IMR-90 (cell line): Measurements from ENCODE around the gene GALM. TPM values are rescaled to one million over a fixed set of nuclear protein-coding genes. Genes with fewer than 3 reads are reported as not detected.

Experiments
- ATAC-seq: fragments of 200-7000 bp; cut with Tn5 transposase; 2 replicates; pipeline ENCODE4 v1.9.1; 2020; ENCODE audit warnings: low read depth, mild to moderate bottlenecking, moderate library complexity
- BruUV-seq: library from RNA; stranded (reverse); fragments of 400-500 nt; replicated peaks from 2 replicates; lab custom pipeline; 2021; lab: Mats Ljungman, UMichigan
- CTCF ChIA-PET: fragments of 300-600 bp; formaldehyde crosslinking; extraction: SDS; loops from one replicate; lab custom pipeline; 2021; ENCODE audit warnings: antibody characterized with exemption; lab: Yijun Ruan, JAX
- POLR2A ChIA-PET: fragments of 300-600 bp; sonication (Branson Sonifier 250); formaldehyde crosslinking; loops from one replicate; lab custom pipeline; 2022; ENCODE audit warnings: antibody characterized with exemption; ENCODE audit not compliant: unreplicated experiment; lab: Charles Lee
- DNase-seq: peaks from one replicate; pipeline ENCODE4 v3.0.0; 2013
- H2AFZ ChIP-seq: replicated peaks from 2 replicates; pipeline ENCODE3; 2013; ENCODE audit warnings: low read length, mild to moderate bottlenecking; ENCODE audit not compliant: poor library complexity
- H2AK5ac ChIP-seq: 2 replicates; pipeline ENCODE4 v1.6.1; 2013; ENCODE audit warnings: low read depth, low read length, inconsistent platforms
- H2AK9ac ChIP-seq: replicated peaks from 2 replicates; pipeline ENCODE3; 2013; ENCODE audit warnings: mild to moderate bottlenecking, low read depth, low read length, moderate library complexity; ENCODE audit not compliant: poor library complexity
- H2BK120ac ChIP-seq: 2 replicates; pipeline ENCODE4 v1.6.1; 2013; ENCODE audit warnings: low read depth, low read length, inconsistent platforms
- H2BK15ac ChIP-seq: 3 replicates; pipeline ENCODE4 v1.6.1; 2013; ENCODE audit warnings: low read depth, low read length, inconsistent platforms
- H2BK20ac ChIP-seq: 2 replicates; pipeline ENCODE4 v1.6.1; 2013; ENCODE audit warnings: low read depth, mild to moderate bottlenecking, inconsistent platforms, low read length, moderate library complexity
- H2BK5ac ChIP-seq: 2 replicates; pipeline ENCODE4 v1.6.1; 2013; ENCODE audit warnings: mild to moderate bottlenecking, low read depth, low read length, inconsistent platforms; ENCODE audit not compliant: poor library complexity, severe bottlenecking
- H3K14ac ChIP-seq: replicated peaks from 2 replicates; pipeline ENCODE4 v1.6.1; 2013; ENCODE audit warnings: low read depth, low read length, inconsistent platforms
- H3K18ac ChIP-seq: 2 replicates; pipeline ENCODE4 v1.6.1; 2013; ENCODE audit warnings: low read depth, low read length, control low read depth
- H3K23ac ChIP-seq: 2 replicates; pipeline ENCODE4 v1.6.1; 2013; ENCODE audit warnings: low read depth, low read length, inconsistent platforms
- H3K27ac ChIP-seq: 2 replicates; pipeline ENCODE4 v1.5.1; 2013; ENCODE audit warnings: mild to moderate bottlenecking, control low read depth, low read length; ENCODE audit not compliant: insufficient read depth
- H3K27me3 ChIP-seq: 2 replicates; pipeline ENCODE4 v1.6.1; 2013; ENCODE audit warnings: low read length; ENCODE audit not compliant: control insufficient read depth, insufficient read depth
- H3K36me3 ChIP-seq: 2 replicates; pipeline ENCODE4 v1.6.1; 2013; ENCODE audit warnings: low read length, mixed read lengths; ENCODE audit not compliant: control insufficient read depth, insufficient read depth
- H3K4ac ChIP-seq: 2 replicates; pipeline ENCODE4 v1.6.1; 2013; ENCODE audit warnings: low read depth, low read length, inconsistent platforms
- H3K4me1 ChIP-seq: 2 replicates; pipeline ENCODE4 v1.6.1; 2013; ENCODE audit warnings: low read length, mixed read lengths; ENCODE audit not compliant: control insufficient read depth, insufficient read depth
- H3K4me2 ChIP-seq: 2 replicates; pipeline ENCODE4 v1.6.1; 2013; ENCODE audit warnings: low read depth, mild to moderate bottlenecking, control low read depth, low read length, moderate library complexity
- H3K4me3 ChIP-seq: 2 replicates; pipeline ENCODE4 v1.5.1; 2013; ENCODE audit warnings: low read depth, mild to moderate bottlenecking, control low read depth, low read length, moderate library complexity; ENCODE audit not compliant: insufficient read depth
- H3K56ac ChIP-seq: 2 replicates; pipeline ENCODE4 v1.6.1; 2013; ENCODE audit warnings: low read length, inconsistent platforms; ENCODE audit not compliant: insufficient read depth; ENCODE audit errors: extremely low read depth
- H3K79me1 ChIP-seq, 2 experiments: 2 replicates each; pipeline ENCODE4 v1.6.1; 2013; ENCODE audit warnings: low read length in 2 of 2, inconsistent platforms in 1 of 2, low read depth in 1 of 2
- H3K9ac ChIP-seq: 2 replicates; pipeline ENCODE4 v1.6.1; 2013; ENCODE audit warnings: low read depth, low read length, control low read depth
- H3K9me1 ChIP-seq: 2 replicates; pipeline ENCODE4 v1.6.1; 2013; ENCODE audit warnings: low read length, inconsistent platforms; ENCODE audit not compliant: insufficient read depth
- H3K9me3 ChIP-seq: 2 replicates; pipeline ENCODE4 v1.6.1; 2013; ENCODE audit warnings: low read length; ENCODE audit not compliant: control insufficient read depth, insufficient read depth
- H4K20me1 ChIP-seq: 2 replicates; pipeline ENCODE4 v1.6.1; 2013; ENCODE audit warnings: low read length, inconsistent platforms; ENCODE audit not compliant: insufficient read depth
- H4K5ac ChIP-seq: 2 replicates; pipeline ENCODE4 v1.6.1; 2013; ENCODE audit warnings: mild to moderate bottlenecking, low read depth, low read length, control low read depth
- H4K8ac ChIP-seq, 2 experiments: 2 replicates each; pipeline ENCODE4 v1.6.1; 2013; ENCODE audit warnings: low read depth in 2 of 2, low read length in 2 of 2, control low read depth in 1 of 2, inconsistent platforms in 1 of 2
- H4K91ac ChIP-seq: 2 replicates; pipeline ENCODE4 v1.6.1; 2013; ENCODE audit warnings: low read depth, low read length, inconsistent platforms; ENCODE audit not compliant: insufficient read depth
- CEBPB ChIP-seq: IDR thresholded peaks from 2 replicates; pipeline ENCODE4 v1.6.1; 2012; ENCODE audit warnings: low read depth, low read length, improper control_type of control experiment
- FOS ChIP-seq: fragments of 150-350 bp; IDR thresholded peaks from 2 replicates; pipeline ENCODE4 v1.6.1; 2016; ENCODE audit warnings: low read depth, low read length
- MXI1 ChIP-seq: IDR thresholded peaks from 2 replicates; pipeline ENCODE4 v1.6.1; 2012; ENCODE audit warnings: low read depth, mild to moderate bottlenecking, low read length, moderate library complexity, borderline replicate concordance
- POLR2A ChIP-seq: IDR thresholded peaks from 2 replicates; pipeline ENCODE4 v1.6.1; 2012; ENCODE audit warnings: mild to moderate bottlenecking, low read depth, low read length
- RAD21 ChIP-seq: IDR thresholded peaks from 2 replicates; pipeline ENCODE4 v1.6.1; 2012; ENCODE audit warnings: low read length, improper control_type of control experiment
- RCOR1 ChIP-seq: IDR thresholded peaks from 2 replicates; pipeline ENCODE4 v1.6.1; 2012; ENCODE audit warnings: mild to moderate bottlenecking, low read length, improper control_type of control experiment; ENCODE audit not compliant: insufficient replicate concordance
- WGBS, 2 experiments: methylation state at CpG; one replicate each; pipeline versions ENCODE4 v1.1.5 to v1.1.7; 2013; ENCODE audit warnings: missing lambda C conversion rate in 2 of 2; ENCODE audit not compliant: insufficient read length in 1 of 2; ENCODE audit errors: extremely low coverage in 2 of 2; 5-methylcytosine and 5-hydroxymethylcytosine counted together
- dilution Hi-C: fragments of 300-500 bp; cut with HindIII; formaldehyde crosslinking; loops from one replicate; pipeline ENCODE4 v1.14.3; 2018; ENCODE audit warnings: low sequenced_read_pairs; ENCODE audit not compliant: unreplicated experiment
- in situ Hi-C: fragments of 300-500 bp; cut with MboI; formaldehyde crosslinking; loops from 3 replicates; pipeline ENCODE4 v1.14.3; 2019; ENCODE audit warnings: low sequenced_read_pairs, inconsistent platforms, mixed read lengths
- intact Hi-C: fragments of 100-400 bp; cut with micrococcal nuclease; formaldehyde crosslinking; loops from 2 replicates; pipeline ENCODE4 v1.10.0; 2022
- polyA plus RNA-seq, 3 experiments: library from polyadenylated mRNA; depleted of rRNA; stranded (reverse); fragments of >200 nt; gene quantifications; 2 replicates each; pipeline ENCODE4 v1.2.3, GENCODE V29; 2012; ENCODE audit warnings: low replicate concordance in 1 of 3
- total RNA-seq: library from RNA; depleted of rRNA; stranded (reverse); fragments of >200 nt; gene quantifications from 2 replicates; pipeline ENCODE4 v1.2.3, GENCODE V29; 2012
- TF ChIP-seq, protein P1 (sequence below): fragments of 150-350 bp; IDR thresholded peaks from 2 replicates; pipeline ENCODE4 v1.6.1; 2017; ENCODE audit warnings: mild to moderate bottlenecking, antibody characterized with exemption, low read length, low read depth
- TF ChIP-seq, protein P2 (sequence below): fragments of 150-350 bp; IDR thresholded peaks from 2 replicates; pipeline ENCODE4 v1.6.1; 2016; ENCODE audit warnings: low read depth, mild to moderate bottlenecking, low read length, moderate library complexity, borderline replicate concordance

GALM gene
- total and polyA plus RNA-seq, 2 of the 4 experiments (the other 2 are of a cell fraction): 12.1 to 24.2 TPM

DNA sequence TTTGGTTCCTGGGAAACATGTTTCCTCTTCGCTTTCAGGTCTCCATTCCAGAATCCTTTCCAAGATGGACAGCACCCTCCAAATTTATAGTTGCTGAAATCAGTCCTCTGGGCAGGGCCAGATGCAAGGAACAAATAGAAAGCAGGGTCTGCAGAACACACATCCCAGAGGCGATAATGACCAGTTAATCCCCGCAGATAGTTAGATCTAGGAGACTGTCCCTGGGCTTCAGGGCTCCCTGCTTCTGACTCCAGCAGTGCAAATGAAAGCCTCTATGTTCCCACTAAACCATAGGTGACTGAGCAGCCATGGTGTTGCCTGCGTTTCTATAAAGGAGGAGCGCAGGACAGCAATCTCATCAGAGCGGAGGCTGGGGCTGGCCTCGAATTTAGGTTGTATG, 46.5 kb downstream of the GALM start:
- Histone ChIP-seq H2BK15ac (no peak overlapping the region), H3K4me1 (peaks cover 7% of the 10 kb centered on the region), H4K91ac (no peak overlapping the region), H3K9me1 (0 out of 2 replicates have a peak, but pooled peaks cover 9% of the 10 kb centered on the region), H2BK5ac (no peak overlapping the region), H4K5ac (no peak overlapping the region), H2AK9ac (no peak overlapping the region), H4K8ac (no peak overlapping the region), H3K14ac (no peak overlapping the region), H3K9me3 (no peaks in the 10 kb centered on the region), H3K56ac (no peak overlapping the region), H3K4ac (no peak overlapping the region), H3K4me3 (no peak overlapping the region), H3K23ac (no peak overlapping the region), H2AK5ac (no peak overlapping the region), H3K27me3 (no peaks in the 10 kb centered on the region), H4K20me1 (no peaks in the 10 kb centered on the region), H3K18ac (no peak overlapping the region), H3K36me3 (no peaks in the 10 kb centered on the region), H2BK120ac (no peak overlapping the region), H3K9ac (no peak overlapping the region), H3K79me1 (0 out of 4 replicates have a peak, but pooled peaks cover 0 to under 1% of the 10 kb centered on the region in 2 experiments), H3K27ac (no peak overlapping the region), H2BK20ac (no peak overlapping the region), H2AFZ (no peak overlapping the region), H3K4me2 (no peak overlapping the region)
- BruUV-seq: no TSS peak
- dilution Hi-C loops (no loop called here), in situ Hi-C loops (no loop called here), intact Hi-C loops (no loop called here)
- no CpG with 5 or more reads among the region's 7 CpGs for whole genome bisulfite sequencing, 2 experiments
- ChIA-PET CTCF (no interaction called here), POLR2A (no interaction called here)
- DNase-seq (no peak), ATAC-seq (no peak)
- TF ChIP-seq, protein P1, sequence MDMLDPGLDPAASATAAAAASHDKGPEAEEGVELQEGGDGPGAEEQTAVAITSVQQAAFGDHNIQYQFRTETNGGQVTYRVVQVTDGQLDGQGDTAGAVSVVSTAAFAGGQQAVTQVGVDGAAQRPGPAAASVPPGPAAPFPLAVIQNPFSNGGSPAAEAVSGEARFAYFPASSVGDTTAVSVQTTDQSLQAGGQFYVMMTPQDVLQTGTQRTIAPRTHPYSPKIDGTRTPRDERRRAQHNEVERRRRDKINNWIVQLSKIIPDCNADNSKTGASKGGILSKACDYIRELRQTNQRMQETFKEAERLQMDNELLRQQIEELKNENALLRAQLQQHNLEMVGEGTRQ: no peak
- TF ChIP-seq POLR2A: no peak
- TF ChIP-seq RAD21: no peak
- no peak for TF ChIP-seq RCOR1
- TF ChIP-seq, protein P2, sequence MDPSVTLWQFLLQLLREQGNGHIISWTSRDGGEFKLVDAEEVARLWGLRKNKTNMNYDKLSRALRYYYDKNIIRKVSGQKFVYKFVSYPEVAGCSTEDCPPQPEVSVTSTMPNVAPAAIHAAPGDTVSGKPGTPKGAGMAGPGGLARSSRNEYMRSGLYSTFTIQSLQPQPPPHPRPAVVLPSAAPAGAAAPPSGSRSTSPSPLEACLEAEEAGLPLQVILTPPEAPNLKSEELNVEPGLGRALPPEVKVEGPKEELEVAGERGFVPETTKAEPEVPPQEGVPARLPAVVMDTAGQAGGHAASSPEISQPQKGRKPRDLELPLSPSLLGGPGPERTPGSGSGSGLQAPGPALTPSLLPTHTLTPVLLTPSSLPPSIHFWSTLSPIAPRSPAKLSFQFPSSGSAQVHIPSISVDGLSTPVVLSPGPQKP: no peak
- TF ChIP-seq MXI1: no peak
- no peak for TF ChIP-seq FOS
- TF ChIP-seq CEBPB: no peak
